WTC11 (cell line): ENCODE measurements around the gene MAP3K6.

Experiments
- ATF2 ChIP-seq: sonication (generic); formaldehyde crosslinking; IDR thresholded peaks from 2 replicates; pipeline ENCODE4 v1.8.1; 2022; ENCODE audit warnings: low read depth, missing genetic modification reagents, borderline replicate concordance
- IRF1 ChIP-seq: sonication (generic); formaldehyde crosslinking; IDR thresholded peaks from 2 replicates; pipeline ENCODE4 v1.8.0; 2023; ENCODE audit warnings: missing genetic modification reagents
- KAT7 ChIP-seq: sonication (generic); formaldehyde crosslinking; IDR thresholded peaks from 2 replicates; pipeline ENCODE4 v1.8.1; 2023; ENCODE audit warnings: missing genetic modification reagents, mild to moderate bottlenecking, borderline replicate concordance
- NFYB ChIP-seq: sonication (generic); formaldehyde crosslinking; conservative IDR thresholded peaks from 2 replicates; pipeline ENCODE4 v1.8.0; 2022; ENCODE audit warnings: low read depth, missing genetic modification reagents
- TEAD4 ChIP-seq: sonication (generic); formaldehyde crosslinking; IDR thresholded peaks from 2 replicates; pipeline ENCODE4 v1.8.0; 2022; ENCODE audit warnings: mild to moderate bottlenecking, missing genetic modification reagents
- ZNF263 ChIP-seq: sonication (generic); formaldehyde crosslinking; IDR thresholded peaks from 2 replicates; pipeline ENCODE4 v1.8.1; 2022; ENCODE audit warnings: low read depth, mild to moderate bottlenecking, moderate library complexity, missing genetic modification reagents
- TF ChIP-seq, protein P1 (sequence below): fragments of 200-600 bp; IDR thresholded peaks from 2 replicates; pipeline ENCODE4 v1.8.0; 2022; ENCODE audit warnings: antibody characterized with exemption
- TF ChIP-seq, protein P2 (sequence below): sonication (generic); formaldehyde crosslinking; IDR thresholded peaks from 2 replicates; pipeline ENCODE4 v1.8.1; 2023; ENCODE audit warnings: mild to moderate bottlenecking, moderate library complexity, missing genetic modification reagents
- TF ChIP-seq, protein P3 (sequence below): sonication (generic); formaldehyde crosslinking; IDR thresholded peaks from 2 replicates; pipeline ENCODE4 v1.8.1; 2022; ENCODE audit warnings: low read depth, mild to moderate bottlenecking, moderate library complexity, missing genetic modification reagents, borderline replicate concordance

DNA sequence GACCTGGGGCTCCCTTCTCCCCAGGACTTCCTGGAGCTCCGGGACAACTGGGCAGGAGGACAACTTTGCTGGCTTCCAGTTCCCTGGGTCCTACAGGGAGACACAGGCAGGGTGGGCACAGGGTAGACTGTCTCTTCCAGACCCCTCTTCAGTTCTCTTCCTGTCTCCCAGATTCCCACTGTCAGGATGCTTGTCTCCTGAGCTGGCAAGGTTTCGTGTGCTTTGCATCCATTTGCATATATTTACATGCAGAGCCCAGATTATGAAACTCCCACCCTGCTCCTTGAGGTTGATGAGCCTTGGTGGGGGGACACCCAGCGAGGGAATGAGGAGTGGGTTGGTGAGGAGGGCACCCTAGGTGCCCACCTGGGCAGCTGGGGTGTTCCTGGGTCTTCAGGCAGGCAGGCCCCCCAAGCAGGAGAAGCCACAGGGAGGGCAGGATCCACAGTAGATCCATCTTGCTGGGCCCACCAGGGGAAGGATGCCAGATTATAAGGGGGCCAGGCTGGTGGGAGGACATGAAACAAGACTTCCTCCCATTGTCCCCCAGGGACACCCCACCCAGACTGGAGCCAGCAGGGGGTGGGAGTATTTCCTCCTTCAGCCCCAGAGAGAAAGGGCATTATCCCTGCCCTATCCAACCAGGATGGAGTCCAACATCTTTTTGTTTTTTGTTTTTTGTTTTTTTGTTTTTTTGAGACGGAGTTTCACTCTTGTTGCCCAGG lies 7.8 kb upstream of the MAP3K6 start, which contains the start of gene FCN3:
- TF ChIP-seq, protein P1, sequence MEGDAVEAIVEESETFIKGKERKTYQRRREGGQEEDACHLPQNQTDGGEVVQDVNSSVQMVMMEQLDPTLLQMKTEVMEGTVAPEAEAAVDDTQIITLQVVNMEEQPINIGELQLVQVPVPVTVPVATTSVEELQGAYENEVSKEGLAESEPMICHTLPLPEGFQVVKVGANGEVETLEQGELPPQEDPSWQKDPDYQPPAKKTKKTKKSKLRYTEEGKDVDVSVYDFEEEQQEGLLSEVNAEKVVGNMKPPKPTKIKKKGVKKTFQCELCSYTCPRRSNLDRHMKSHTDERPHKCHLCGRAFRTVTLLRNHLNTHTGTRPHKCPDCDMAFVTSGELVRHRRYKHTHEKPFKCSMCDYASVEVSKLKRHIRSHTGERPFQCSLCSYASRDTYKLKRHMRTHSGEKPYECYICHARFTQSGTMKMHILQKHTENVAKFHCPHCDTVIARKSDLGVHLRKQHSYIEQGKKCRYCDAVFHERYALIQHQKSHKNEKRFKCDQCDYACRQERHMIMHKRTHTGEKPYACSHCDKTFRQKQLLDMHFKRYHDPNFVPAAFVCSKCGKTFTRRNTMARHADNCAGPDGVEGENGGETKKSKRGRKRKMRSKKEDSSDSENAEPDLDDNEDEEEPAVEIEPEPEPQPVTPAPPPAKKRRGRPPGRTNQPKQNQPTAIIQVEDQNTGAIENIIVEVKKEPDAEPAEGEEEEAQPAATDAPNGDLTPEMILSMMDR = no peak
- TF ChIP-seq ATF2 (CRISPR knock-in tag) (no peak), KAT7 (CRISPR knock-in tag) (no peak), TEAD4 (CRISPR knock-in tag) (no peak), NFYB (CRISPR knock-in tag) (no peak), ZNF263 (CRISPR knock-in tag) (no peak), IRF1 (CRISPR knock-in tag) (no peak)
- TF ChIP-seq, protein P2, sequence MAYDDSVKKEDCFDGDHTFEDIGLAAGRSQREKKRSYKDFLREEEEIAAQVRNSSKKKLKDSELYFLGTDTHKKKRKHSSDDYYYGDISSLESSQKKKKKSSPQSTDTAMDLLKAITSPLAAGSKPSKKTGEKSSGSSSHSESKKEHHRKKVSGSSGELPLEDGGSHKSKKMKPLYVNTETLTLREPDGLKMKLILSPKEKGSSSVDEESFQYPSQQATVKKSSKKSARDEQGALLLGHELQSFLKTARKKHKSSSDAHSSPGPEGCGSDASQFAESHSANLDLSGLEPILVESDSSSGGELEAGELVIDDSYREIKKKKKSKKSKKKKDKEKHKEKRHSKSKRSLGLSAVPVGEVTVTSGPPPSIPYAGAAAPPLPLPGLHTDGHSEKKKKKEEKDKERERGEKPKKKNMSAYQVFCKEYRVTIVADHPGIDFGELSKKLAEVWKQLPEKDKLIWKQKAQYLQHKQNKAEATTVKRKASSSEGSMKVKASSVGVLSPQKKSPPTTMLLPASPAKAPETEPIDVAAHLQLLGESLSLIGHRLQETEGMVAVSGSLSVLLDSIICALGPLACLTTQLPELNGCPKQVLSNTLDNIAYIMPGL (CRISPR knock-in tag) = no peak
- TF ChIP-seq, protein P3, sequence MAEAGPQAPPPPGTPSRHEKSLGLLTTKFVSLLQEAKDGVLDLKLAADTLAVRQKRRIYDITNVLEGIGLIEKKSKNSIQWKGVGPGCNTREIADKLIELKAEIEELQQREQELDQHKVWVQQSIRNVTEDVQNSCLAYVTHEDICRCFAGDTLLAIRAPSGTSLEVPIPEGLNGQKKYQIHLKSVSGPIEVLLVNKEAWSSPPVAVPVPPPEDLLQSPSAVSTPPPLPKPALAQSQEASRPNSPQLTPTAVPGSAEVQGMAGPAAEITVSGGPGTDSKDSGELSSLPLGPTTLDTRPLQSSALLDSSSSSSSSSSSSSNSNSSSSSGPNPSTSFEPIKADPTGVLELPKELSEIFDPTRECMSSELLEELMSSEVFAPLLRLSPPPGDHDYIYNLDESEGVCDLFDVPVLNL (CRISPR knock-in tag) = no peak
